Right lobe of liver (tissue), 6 donors: Measurements from ENCODE around the gene TSR3. TPM values are rescaled to one million over a fixed set of nuclear protein-coding genes. Genes with fewer than 3 reads are reported as not detected.
A peak's percentile ranks its signal among the peaks of the same experiment; 100 is the strongest.

Source experiments
- ATAC-seq, 4 donors: fragments of 200-7000 bp; cut with Tn5 transposase; one replicate each; pipeline ENCODE4 v1.9.1; 2020; ENCODE audit warnings: mild to moderate bottlenecking in 4 of 4, moderate library complexity in 4 of 4
- DNase-seq, 3 donors: peaks; one replicate each; pipeline ENCODE4 v3.0.0-alpha.2; 2020
- H3K27ac ChIP-seq, 3 donors: fragments of 200-600 bp; one replicate each; pipeline ENCODE4 v1.8.0; 2022
- H3K27me3 ChIP-seq, 2 donors: fragments of 200-600 bp; one replicate each; pipeline ENCODE4 v1.8.0; 2022
- H3K36me3 ChIP-seq, 4 donors: fragments of 200-600 bp; sonication (generic) in 1 of 4; one replicate each; pipeline versions ENCODE4 v1.5.1 to v1.8.0; 2017 to 2022; ENCODE audit warnings: control low read depth in 1 of 4
- H3K4me1 ChIP-seq, 4 donors: fragments of 200-600 bp; sonication (generic) in 1 of 4; one replicate each; pipeline versions ENCODE4 v1.5.1 to v1.8.0; 2017 to 2022; ENCODE audit warnings: control low read depth in 1 of 4
- H3K4me3 ChIP-seq, 3 donors: fragments of 200-600 bp; one replicate each; pipeline ENCODE4 v1.8.0; 2022
- H3K9me3 ChIP-seq, 4 donors: fragments of 200-600 bp; sonication (generic) in 1 of 4; one replicate each; pipeline versions ENCODE4 v1.5.1 to v1.8.0; 2017 to 2022; ENCODE audit warnings: control low read depth in 1 of 4
- CTCF ChIP-seq, 4 donors: fragments of 200-600 bp in 3 of 4; fragments of 450-650 bp in 1 of 4; IDR thresholded peaks; one replicate each; pipeline versions ENCODE4 v1.5.1 to v1.8.0; 2016 to 2022; ENCODE audit warnings: antibody characterized with exemption in 4 of 4, mild to moderate bottlenecking in 2 of 4
- POLR2A ChIP-seq: fragments of 450-650 bp; IDR thresholded peaks from one replicate; pipeline ENCODE4 v1.6.1; 2017; ENCODE audit warnings: antibody characterized with exemption, mild to moderate bottlenecking
- WGBS: methylation state at CpG from one replicate; pipeline ENCODE4 v1.1.6; 2018; ENCODE audit warnings: low coverage, low lambda C conversion rate; ENCODE audit not compliant: insufficient coverage; ENCODE audit errors: missing lambda C conversion rate; 5-methylcytosine and 5-hydroxymethylcytosine counted together
- intact Hi-C, 2 donors: fragments of 100-400 bp; cut with DNase I; formaldehyde crosslinking; loops; one replicate each; pipeline versions ENCODE4 v1.11.2 to v1.14.1; 2022
- total RNA-seq, 6 experiments: library from RNA; depleted of rRNA in 2 of 6; stranded (reverse); fragments of >200 nt in 2 of 6; fragmentation: NEBNext Ultra II Directional in 3 of 6; extraction: Animal tissue kit (Norgen Biotek cat#: 25700) in 3 of 6; gene quantifications; one replicate each; pipeline versions ENCODE4 v1.1.0 to v1.2.4, GENCODE V29; 2016 to 2023
- donor health status: DM: no; HTN: yes; CAD: no.
- donor health status: DM: no; HTN: no; CAD: no.
- donor health status: DM: no; HTN: no; CAD: no.
- donor health status: DM: no; HTN: yes; CAD: no.
- donor health status: DM: no; HTN: yes; CAD: no.

Gene TSR3
- total RNA-seq, 6 experiments from 2014 or later: 20.7 to 66.5 (median 24.5) TPM

GRCh38 chr16:1345651-1346421, 5.8 kb downstream of the TSR3 start:
- no peaks in the 10 kb centered on the region for H3K36me3 ChIP-seq
- no peak overlapping the region for H3K4me3 ChIP-seq
- no peak for DNase-seq
- H3K9me3 ChIP-seq: no peaks in the 10 kb centered on the region
- 91% methylated on average over 3 of the region's 31 CpGs for WGBS
- no peak for ATAC-seq
- intact Hi-C loops: no loop called here
- H3K27ac ChIP-seq: no peak overlapping the region
- no peak for TF ChIP-seq POLR2A
- H3K27me3 ChIP-seq: no peaks in the 10 kb centered on the region
- H3K4me1 ChIP-seq: peaks cover 0 to 18% (median 9%) of the 10 kb centered on the region in 4 donors

- Histone ChIP-seq H3K27me3 (no peaks in the 10 kb centered on the region), H3K27ac (no peak overlapping the region), H3K4me1 (peaks cover 0 to 13% (median 6%) of the 10 kb centered on the region in 4 donors), H3K9me3 (no peaks in the 10 kb centered on the region), H3K36me3 (no peaks in the 10 kb centered on the region), H3K4me3 (no peak overlapping the region)
- WGBS: no CpG with 5 or more reads among the region's 11 CpGs
- DNase-seq (no peak), ATAC-seq (no peak)
- intact Hi-C loops: no loop called here
- no peak for TF ChIP-seq CTCF (IDR thresholded peaks at IDR 0.05)
- TF ChIP-seq POLR2A: no peak
Observed at GRCh38 chr16:1345087-1345486, 6.6 kb downstream of the TSR3 start.

- no peak overlapping the region for H3K27ac ChIP-seq
- H3K4me3 ChIP-seq: no peak overlapping the region
- intact Hi-C loops: no loop called here
- TF ChIP-seq POLR2A: no peak
- no peak for TF ChIP-seq CTCF (IDR thresholded peaks at IDR 0.05)
- WGBS: 83% methylated on average over 5 of the region's 14 CpGs
- no peaks in the 10 kb centered on the region for H3K9me3 ChIP-seq
- H3K36me3 ChIP-seq: no peaks in the 10 kb centered on the region
- H3K4me1 ChIP-seq: peaks cover 0 to 13% (median 6%) of the 10 kb centered on the region in 4 donors
- no peaks in the 10 kb centered on the region for H3K27me3 ChIP-seq
- no peak for ATAC-seq
- no peak for DNase-seq
Observed at GRCh38 chr16:1344499-1344898, 7.2 kb downstream of the TSR3 start.

GRCh38 chr16:1343428-1344242, 8.0 kb downstream of the TSR3 start:
- no peak for TF ChIP-seq CTCF (IDR thresholded peaks at IDR 0.05)
- TF ChIP-seq POLR2A: no peak
- 6% methylated on average over 10 of the region's 44 CpGs for WGBS
- Histone ChIP-seq H3K27ac (no peak overlapping the region), H3K27me3 (no peaks in the 10 kb centered on the region), H3K4me1 (peaks cover 0 to 13% (median 6%) of the 10 kb centered on the region in 4 donors), H3K4me3 (peak overlapping the region; percentile 39 to 58 (median 48)), H3K9me3 (no peaks in the 10 kb centered on the region), H3K36me3 (no peaks in the 10 kb centered on the region)
- ATAC-seq: peak in 1 of 4 donors; percentile 7
- DNase-seq: no peak
- intact Hi-C loops: no loop called here
